GM12878 (cell line): ENCODE measurements around the gene CADM2.

Experiments used
- CHD2 ChIP-seq: IDR thresholded peaks from 2 replicates; pipeline ENCODE4 v1.6.1; 2011; ENCODE audit warnings: low read depth, low read length, improper control_type of control experiment, borderline replicate concordance
- CTCF ChIP-seq, 3 experiments: IDR thresholded peaks in 2 of 3; conservative IDR thresholded peaks in 1 of 3; 2 replicates each; pipeline ENCODE4 v1.5.1; 2011; ENCODE audit warnings: low read depth in 3 of 3, low read length in 3 of 3, mild to moderate bottlenecking in 3 of 3, control low read depth in 2 of 3, moderate library complexity in 2 of 3, inconsistent platforms in 1 of 3, mixed read lengths in 1 of 3; ENCODE audit not compliant: control insufficient read depth in 2 of 3, insufficient read depth in 1 of 3; ENCODE audit errors: extremely low read depth in 1 of 3
- MAX ChIP-seq: IDR thresholded peaks from 2 replicates; pipeline ENCODE4 v1.6.1; 2012; ENCODE audit warnings: low read depth, low read length, improper control_type of control experiment
- POLR2AphosphoS5 ChIP-seq: IDR thresholded peaks from 2 replicates; pipeline ENCODE4 v1.6.1; 2011; ENCODE audit warnings: mild to moderate bottlenecking, low read length, inconsistent platforms
- TF ChIP-seq, protein P1 (sequence below): IDR thresholded peaks from 2 replicates; pipeline ENCODE4 v1.6.1; 2011; ENCODE audit warnings: borderline replicate concordance, low read depth, mild to moderate bottlenecking, moderate library complexity, mixed read lengths, low read length; ENCODE audit not compliant: insufficient read depth; ENCODE audit errors: extremely low read length

GRCh38 chr3:85572426-85572825 is 613.6 kb downstream of the CADM2 start:
- TF ChIP-seq MAX, result no peak
- no peak for TF ChIP-seq POLR2AphosphoS5
- no peak for TF ChIP-seq CTCF (IDR thresholded peaks at IDR 0.05 in 2 of 3, conservative IDR thresholded peaks at IDR 0.05 in 1 of 3; ENCODE audit: control insufficient read depth in 2 of 3, extremely low read depth in 1 of 3, insufficient read depth in 1 of 3, low read depth in 3 of 3, low read length in 3 of 3)
- TF ChIP-seq CHD2, result no peak
- TF ChIP-seq, protein P1, sequence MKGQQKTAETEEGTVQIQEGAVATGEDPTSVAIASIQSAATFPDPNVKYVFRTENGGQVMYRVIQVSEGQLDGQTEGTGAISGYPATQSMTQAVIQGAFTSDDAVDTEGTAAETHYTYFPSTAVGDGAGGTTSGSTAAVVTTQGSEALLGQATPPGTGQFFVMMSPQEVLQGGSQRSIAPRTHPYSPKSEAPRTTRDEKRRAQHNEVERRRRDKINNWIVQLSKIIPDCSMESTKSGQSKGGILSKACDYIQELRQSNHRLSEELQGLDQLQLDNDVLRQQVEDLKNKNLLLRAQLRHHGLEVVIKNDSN, result no peak
